ENCODE measurements around the gene CCDC30.
"Not testable (repeated sequence)": the region's sequence is repeated elsewhere in the genome, so short reads cannot be mapped to it uniquely, and the experiment has no call there.

CCDC30 gene

DNA sequence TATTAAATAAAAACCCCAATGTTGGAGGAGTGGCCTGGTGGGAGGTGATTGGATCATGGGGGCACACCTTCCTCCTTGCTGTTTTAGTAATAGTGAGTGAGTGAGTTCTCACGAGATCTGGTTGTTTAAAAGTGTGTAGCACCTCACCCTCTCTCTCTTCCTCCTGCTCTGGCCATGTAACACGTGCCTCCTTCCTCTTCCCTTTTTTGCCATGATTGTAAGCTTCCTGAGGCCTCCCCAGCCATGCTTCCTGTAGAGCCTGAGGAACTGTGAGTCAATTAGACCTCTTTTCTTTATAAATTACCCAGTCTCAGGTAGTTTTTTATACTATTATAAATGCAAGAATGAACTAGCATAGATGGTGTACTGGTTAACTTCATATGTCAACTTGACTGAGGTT, 68.0 kb downstream of the CCDC30 start:
- no peak for DNase-seq

DNA sequence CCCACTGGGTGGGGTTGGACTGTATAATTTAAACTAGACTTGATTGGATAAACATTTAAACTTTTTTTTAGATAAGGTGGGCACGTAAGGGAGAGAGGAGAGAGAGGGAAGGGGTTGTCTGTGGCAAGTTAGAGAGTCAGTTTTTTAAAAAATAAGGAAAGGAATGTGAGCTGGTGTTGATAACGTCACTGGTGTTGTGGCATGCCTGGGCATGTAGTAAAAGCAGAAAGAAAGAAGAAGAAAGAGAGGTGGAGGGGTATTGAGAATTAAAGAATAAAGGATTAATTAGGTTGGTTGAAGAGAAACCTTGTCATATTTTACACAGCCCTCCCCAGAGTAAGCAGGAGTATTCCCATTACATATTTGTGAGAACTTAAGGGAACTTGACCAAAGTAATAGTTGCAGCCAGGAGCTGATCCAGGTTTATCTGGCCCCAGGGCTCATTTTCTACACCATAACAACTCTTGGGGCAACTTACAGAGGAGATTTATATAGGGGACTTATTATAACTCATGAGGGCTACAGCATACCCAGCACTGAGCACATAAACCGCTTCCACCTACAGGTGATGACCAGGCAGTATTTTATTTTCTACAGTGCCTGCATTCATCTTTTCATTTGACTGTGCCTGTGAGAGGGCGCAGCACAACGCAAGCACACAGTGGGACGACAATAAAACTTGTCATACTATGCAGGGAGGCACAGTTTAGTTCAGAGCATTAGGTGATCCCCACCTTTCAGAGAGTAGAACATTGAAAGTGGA, 70.2 kb downstream of the CCDC30 start:
- DNase-seq: no peak

DNA sequence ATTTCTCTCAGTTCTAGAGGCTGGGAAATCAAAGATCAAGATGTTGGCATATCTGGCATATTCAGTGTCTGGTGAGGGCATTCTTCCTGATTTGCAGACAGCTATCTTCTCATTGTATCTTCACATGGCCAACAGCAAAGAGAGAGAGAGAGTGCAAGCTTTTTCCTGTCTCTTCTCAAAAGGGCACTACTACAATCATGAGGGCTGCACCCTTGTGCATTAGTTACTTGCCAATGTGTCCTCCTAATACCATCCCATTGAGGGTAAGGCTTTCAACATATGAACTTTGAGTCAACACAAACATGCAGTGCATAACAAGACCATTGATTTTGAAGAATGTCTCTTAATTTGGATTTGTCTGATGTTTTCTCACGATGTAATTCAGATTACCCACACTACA, 78.0 kb downstream of the CCDC30 start:
- DNase-seq: no peak

DNA sequence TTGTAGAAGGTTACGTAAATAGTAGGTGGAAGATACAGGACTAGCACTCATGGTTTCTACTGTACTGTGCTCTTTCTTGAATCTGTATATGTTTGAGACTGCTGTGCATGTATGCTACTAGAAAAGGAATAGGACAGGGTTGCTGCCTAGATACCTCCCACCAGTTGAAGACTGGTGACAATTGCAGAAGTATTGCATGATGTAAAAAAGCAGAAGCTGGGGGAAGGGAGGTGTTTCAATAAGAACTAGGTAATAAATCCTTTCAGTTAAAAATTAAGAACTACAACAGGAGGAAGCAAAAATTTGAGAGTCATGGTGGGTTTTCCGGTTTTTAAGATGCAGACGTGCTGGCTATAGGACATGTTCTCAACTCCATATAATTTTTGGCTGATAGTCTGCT, 88.1 kb downstream of the CCDC30 start:
- DNase-seq: no peak

DNA sequence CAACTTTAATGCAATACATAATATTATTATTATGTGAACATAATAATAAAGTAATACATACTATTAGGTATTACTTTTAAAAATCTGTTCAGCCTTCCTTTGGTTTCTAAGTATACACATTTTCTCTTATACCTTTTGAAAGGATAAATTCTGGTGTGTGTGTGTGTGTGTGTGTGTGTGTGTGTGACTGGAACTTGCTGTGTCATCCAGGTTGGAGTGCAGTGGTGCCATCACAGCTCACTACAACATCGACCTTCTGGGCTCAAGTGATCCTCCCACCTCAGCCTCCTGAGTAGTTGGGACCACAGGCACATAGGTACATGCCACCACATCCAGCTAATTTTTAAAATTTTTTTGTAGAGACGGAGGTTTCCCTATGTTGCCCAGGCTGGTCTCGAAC, 88.5 kb downstream of the CCDC30 start:
- DNase-seq: no peak

DNA sequence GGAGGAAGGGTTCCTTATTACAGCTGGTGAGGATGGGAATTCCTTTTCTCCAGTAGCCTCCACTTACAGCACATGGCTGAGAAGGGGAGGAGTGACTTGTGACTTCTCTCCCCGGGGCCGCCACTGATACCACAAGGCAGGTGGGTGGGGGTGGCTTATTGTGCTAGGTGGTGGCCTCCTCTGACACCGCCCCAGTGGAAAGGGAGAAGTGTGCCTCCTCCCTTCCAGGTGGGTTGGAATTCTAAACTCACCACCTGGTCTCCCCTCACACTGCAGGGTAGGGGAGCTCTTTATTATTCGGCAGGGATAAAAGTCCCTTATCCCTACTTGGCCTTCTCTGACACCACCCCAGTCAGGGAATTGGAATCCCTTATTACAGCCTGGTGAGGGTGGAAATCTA, 89.5 kb downstream of the CCDC30 start:
- no peak for DNase-seq

DNA sequence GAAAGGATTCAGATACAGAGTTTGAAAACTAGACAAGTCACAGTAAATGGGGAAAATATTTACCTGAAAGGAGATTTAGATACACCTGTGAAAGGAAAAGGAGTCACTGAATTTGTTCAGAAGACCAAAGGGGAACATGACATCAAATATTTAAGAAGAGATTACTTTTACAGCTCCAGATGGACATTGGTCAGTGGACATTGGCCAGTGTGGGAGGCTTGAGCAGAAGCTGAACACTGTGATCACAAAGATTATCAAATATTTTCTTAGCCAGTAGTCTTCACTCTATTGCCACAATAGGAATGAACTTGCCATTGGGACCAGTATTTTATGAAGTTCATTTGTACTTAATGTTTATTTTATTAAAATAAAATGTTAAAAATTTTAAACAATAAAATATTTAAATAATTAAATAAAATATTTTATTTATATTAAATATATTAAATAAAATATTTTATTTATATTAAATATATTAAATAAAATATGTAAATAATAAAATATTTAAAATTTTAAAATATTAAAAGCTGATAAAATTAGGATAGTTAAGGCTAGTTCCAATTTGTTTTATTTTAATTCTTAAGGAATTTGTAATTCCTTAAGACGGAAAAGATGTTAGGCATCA, 94.3 kb downstream of the CCDC30 start:
- no peak for DNase-seq

DNA sequence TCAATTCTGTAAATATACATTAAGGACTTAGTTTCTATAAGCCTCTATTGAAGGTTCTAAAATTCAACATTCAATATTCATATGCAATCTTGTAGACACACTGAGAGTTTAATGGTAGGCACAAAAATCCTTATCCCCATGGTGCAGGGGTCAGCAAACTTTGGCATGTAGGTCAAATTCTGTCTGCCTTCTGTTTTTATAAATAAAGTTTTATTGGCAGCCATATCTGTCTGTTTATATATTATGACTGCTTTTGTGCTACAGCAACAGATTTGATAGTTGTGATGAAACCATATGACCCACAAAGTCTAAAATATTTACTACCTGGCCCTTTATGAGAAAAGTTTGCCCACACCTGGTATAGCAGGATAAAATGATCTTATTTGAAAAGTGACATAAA, 104.0 kb downstream of the CCDC30 start:
- DNase-seq: no peak

DNA sequence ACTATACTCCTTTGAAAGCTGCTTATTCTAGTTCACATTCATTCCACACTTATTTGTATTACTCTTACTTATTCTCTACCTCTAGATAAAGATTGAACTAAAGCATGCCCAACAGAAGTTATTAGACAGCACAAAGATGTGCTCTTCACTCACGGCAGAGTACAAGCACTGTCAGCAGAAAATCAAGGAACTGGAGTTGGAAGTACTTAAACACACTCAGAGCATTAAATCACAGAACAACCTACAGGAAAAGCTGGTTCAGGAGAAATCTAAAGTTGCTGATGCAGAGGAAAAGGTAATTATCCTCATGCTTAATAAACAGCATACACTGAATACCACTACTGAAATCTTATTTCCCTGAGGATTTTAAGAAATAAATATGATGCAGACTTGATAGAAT, 113.8 kb downstream of the CCDC30 start:
- DNase-seq: no peak

DNA sequence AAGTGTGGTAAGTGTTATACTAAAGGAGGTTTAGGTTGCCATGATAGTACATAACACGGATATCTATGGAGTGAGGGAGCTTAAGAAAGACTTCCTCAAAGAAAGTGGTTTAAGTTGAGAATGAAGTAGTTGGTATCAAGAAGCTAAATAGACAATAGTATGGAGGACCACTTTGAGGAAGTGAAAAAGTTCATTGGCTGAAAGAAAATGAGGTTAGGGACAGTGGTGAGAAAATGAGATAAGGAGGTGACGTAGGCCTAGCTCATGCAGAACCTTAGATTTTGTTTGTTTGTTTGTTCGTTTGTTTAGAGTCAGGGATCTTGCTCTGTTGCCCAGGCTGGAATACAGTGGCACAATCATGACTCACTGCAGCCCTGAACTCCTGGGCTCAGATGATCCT, 122.9 kb downstream of the CCDC30 start:
- no peak for DNase-seq

DNA sequence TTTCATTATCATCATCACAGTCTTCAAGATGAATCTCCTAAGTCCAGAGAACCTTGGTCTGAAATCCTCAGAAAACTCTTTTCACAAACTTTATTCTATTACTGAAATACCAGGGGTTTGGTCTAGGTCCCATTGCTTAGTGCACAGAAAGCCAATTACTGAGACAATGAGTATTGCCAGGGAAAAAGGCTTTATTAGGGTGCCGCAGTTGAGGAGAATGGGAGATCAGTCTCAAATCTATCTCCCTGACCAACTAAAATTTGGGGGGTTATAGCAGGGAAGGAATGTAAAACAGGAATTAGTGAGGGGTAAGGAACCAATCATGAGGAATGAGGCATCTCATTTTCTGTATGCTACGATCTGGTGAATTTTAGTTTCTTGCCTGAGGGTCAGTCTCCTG, 124.7 kb downstream of the CCDC30 start:
- DNase-seq: no peak

DNA sequence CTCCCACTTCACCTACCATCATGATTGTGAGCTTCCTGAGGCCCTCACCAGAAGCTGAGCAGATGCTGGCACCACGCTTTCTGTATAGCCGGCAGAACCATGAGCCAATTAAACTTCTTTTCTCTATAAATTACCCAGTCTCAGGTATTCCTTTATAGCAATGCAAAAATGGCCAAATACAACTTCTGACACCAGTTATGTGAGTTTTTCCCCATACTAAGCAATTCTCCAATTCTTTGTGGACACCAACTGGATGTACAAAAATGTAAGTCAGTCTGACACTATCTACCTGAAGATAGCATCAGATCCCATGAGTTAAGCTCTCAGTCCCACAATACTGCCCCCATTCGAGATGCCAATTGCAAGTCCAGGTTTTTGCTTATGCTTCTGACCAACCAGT, 129.7 kb downstream of the CCDC30 start:
- DNase-seq: no peak

DNA sequence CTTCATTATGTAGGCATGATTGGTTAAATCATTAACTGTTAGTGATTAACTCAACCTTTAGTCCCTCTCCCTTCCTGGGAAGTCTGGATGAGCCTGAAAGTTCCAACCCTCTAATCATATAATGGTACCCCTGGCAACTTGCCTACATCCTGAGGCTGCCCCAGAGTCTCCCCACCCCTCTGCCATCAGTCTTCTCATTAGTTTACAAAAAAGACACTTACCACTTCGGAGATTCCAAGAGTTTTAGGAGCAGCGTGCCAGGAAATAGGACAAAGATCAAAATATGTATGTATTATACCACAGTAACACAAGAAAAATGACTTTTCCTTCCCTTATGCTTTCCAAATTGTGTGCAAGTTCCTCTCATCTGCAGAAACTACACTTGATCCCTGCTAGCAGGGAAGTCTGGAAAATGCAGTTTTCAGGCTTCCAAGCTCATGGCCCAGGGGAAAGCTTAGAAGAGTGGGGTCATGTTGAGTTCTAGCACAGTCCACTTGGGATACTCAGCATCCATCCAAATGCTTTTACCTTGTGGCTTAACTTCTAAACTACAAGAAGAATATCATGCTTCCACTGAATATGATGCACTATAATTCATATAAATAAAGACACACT, 130.5 kb downstream of the CCDC30 start:
- DNase-seq: no peak

DNA sequence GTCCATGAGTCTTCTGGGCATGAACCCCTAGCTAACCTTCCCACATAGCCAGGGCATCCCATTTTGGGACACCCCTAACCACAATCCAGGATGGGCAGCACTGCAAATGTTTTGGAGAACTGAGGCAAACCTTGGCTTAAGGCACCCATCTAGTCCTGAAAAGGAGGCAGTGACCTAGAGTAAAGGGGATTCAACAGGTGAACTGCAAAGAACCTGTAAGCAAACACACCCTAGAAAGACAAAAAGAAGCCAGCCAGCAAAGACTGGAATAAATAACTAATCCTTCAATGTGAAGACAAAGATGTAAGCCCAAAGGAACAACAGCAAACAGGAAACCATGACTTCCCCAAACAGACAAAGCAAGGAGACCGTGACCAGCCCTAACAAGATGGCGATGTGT, 138.4 kb downstream of the CCDC30 start:
- DNase-seq: no peak

DNA sequence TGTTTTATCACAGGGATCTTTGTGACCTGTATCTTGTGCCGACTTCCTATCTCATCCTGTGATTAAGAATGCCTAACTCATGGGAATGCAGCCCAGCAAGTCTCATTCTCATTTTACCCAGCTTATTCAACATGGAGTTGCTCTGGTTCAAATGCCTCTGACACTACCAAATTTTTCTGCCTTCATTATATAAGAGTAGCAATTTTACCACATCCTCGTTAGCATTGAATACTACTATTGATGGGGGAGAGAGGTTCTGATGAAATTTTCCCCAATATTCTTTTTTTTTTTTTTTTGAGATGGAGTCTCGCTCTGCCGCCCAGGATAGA, 150.7 kb downstream of the CCDC30 start:
- no peak for DNase-seq

DNA sequence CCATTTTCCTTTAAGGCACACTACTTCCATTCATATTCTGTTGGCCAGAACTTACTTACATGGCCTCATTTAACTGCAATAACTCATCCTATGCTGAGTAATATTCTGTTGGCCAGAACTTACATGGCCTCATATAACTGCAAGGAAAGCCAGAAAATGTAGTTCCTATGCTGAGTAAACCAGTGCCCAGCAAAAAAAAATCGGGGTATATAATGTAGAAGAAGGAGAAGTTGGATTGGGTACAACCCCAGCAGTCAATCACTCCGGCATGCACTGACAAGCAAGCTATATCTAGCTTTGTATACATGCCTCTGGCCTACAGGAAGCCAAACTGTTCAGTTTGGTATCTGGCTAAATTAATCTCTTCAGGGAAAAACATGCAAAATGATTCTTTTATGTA, 155.8 kb downstream of the CCDC30 start:
- no peak for DNase-seq

DNA sequence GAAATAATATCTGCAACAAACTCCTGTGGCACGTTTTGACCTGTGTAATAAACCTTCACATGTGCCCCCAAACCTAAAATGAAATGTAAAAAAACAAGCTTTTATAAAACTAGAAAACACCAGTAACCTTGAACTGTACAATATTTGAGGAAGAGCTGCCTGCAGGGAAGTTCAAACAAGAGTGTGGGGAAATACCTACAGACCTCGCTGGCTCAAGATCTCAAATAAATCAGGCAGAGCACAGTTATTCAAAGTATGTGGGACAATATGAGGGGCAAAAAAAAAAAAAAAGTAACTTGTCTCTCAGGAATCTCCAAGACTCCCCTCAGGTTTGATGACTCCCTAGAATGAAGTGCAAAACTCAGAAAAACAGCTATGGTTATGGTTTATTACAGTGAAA, 157.2 kb downstream of the CCDC30 start:
- no peak for DNase-seq

DNA sequence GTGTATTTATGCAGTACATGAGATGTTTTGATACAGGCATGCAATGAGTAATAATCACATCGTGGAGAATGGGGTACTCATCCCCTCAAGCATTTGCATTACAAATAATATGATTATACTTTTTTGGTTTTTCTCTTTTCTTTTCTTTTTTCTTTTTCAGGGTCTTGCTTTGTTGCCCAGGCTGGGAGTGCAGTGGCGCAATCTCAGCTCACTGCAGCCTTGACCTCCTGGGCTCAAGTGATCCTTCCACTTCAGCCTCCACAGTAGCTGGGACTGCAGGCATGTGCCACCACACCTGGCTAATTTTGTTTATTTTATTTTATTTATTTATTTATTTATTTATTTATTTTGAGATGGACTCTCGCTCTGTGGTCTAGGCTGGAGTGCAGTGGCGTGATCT, 158.1 kb downstream of the CCDC30 start:
- DNase-seq: not testable (repeated sequence)

DNA sequence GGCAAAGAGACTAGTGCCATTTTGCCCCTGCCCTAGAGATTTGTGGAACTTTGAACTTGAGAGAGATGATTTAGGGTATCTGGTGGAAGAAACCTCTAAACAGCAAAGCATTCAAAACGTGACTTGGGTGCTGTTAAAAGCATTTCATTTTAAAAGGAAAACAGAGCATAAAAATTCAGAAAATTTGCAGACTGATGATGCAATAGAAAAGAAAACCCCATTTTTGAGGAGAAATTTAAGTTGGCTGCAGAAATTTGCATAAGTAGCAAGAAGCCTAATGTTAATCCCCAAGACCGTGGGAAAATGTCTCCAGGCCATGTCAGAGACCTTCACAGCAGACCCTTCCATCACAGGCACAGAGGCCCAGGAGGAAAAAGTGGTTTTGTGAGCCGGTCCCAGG, 164.1 kb downstream of the CCDC30 start:
- not testable (repeated sequence) for DNase-seq

DNA sequence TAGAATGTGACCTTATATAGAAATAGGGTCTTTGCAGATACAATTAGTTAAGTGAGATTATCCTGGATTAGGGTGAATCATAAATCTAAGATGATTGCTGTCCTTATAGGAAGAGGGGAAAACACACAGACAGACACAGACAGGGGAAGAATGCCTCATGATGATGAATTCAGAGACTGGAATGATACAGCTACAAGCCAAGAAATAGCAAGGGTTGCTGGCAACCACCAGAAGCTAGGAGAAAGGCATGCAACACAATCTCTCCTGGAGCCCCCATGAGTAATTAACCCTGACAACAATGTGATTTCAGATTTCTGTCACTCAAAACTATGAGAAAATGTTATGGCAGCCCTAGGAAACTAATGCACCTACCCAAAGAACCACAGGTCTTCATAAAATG, 176.0 kb downstream of the CCDC30 start:
- DNase-seq: no peak

DNA sequence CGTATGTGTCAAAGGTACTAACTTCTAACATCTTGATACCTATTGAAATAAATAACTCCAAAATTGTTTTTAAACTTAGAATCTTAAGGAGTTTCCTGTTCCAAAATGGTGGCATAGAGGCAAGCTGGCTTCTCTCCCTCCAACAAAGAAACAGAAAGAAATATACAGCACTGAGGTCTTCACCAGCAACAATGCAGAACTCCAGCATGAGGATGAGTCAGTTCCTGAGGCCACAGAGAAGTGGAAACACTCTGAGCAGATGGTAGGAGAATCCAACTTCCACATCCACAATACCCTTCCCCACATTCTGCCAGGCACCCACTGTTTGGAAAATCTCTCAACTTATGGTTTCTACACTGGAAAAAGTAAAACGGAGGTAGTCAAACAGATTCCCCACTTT, 183.0 kb downstream of the CCDC30 start:
- DNase-seq: no peak

DNA sequence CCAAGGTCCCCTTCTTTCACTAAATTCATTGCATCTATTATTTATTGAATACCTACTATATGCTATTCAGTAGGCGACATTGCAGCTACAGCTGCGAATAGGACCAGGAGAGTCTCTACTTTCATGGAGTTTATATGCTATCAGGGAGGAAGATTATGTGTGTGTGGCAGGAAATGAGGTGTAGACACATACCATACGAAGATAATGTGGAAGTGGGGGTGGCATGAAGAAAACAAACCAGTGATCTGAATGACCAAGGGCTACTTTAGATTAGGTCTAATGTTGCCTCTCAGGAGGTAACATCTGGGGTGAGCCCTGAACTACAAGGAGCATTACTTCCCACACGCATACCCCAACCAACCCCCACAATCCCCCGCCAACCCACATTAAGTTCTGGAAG, 194.1 kb downstream of the CCDC30 start:
- no peak for DNase-seq

DNA sequence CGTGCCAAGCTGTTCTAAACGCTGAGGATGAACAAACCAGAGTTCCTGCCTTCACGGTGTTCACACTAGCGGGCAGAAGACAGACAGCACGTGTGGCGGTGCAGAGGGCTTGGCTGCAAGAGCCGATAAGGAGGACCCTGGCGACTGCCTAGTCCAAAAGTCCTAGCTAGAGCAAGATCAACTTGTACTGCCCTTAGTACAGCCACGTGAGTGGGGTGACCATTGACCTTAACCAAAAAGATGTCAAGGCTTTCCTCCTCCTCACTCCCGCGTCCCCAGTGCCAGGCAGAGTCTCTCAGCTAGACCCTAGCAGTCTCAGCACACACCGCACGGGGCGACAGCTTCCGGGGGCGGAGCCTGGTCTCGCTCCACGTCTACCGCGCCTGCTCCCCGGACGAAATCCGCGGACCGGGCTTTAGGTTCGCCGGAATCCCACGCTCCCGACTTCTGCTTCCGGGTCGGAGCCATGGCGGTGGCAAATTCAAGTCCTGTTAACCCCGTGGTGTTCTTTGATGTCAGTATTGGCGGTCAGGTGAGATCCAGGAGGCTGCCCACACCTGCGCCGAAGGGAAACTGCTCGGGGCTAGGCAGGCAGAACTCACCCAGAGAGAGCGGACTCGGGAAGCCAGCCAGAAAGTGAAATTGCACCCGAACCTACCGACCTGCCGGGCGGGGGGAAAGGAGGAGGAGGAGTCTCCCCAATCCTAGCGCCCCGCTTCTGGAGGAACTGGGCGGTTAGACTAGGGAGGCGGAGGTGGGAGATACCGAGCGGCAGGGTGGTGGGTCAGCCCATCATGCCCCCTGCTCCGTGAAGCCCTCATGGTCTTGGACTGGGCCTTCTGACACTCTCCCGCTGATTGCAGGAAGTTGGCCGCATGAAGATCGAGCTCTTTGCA, 195.1 kb downstream of the CCDC30 start, which contains the start of gene PPIH:
PPIH (plus strand) TSS at position 443 of the 896 bp plus-strand sequence; CDS start at position 467, 24 bp downstream.
- DNase-seq: peak; percentile 86

All from activated gamma-delta T cell (primary cell).